ENCODE data around the gene FAM216B. TPM values are rescaled to one million over a fixed set of nuclear protein-coding genes. Genes with fewer than 3 reads are reported as not detected.
"Not testable (repeated sequence)": the region's sequence is repeated elsewhere in the genome, so short reads cannot be mapped to it uniquely, and the experiment has no call there.

Gene FAM216B
- total RNA-seq, 2 experiments from 2014 or later = not detected

- no peaks in the 10 kb centered on the region for H3K36me3 Mint-ChIP-seq (ENCODE audit: low read depth)
- H3K27ac Mint-ChIP-seq = no peak overlapping the region
- H3K4me1 Mint-ChIP-seq = no peaks in the 10 kb centered on the region
- POLR2A ChIA-PET = no interaction called here
- no peaks in the 10 kb centered on the region for H3K9me3 Mint-ChIP-seq (ENCODE audit: low read depth)
- H3K4me3 Mint-ChIP-seq = no peak overlapping the region
- CTCF ChIA-PET = no interaction called here
- no peak for ATAC-seq
- no peak for DNase-seq
- peaks cover 4% of the 10 kb centered on the region for H3K27me3 Mint-ChIP-seq
- intact Hi-C loops (cut with DNase I, micrococcal nuclease) = no loop called here
Observed at GRCh38 chr13:42754801-42755510, 26.4 kb upstream of the FAM216B start.

GRCh38 chr13:42757678-42758420 lies 23.5 kb upstream of the FAM216B start:
- no peaks in the 10 kb centered on the region for H3K9me3 Mint-ChIP-seq (ENCODE audit: low read depth)
- H3K4me1 Mint-ChIP-seq = peaks cover 4% of the 10 kb centered on the region
- no peak for ATAC-seq
- H3K4me3 Mint-ChIP-seq = no peak overlapping the region
- ChIA-PET CTCF (no interaction called here), POLR2A (no interaction called here)
- intact Hi-C loops (cut with DNase I, micrococcal nuclease) = no loop called here
- no peaks in the 10 kb centered on the region for H3K36me3 Mint-ChIP-seq (ENCODE audit: low read depth)
- no peak overlapping the region for H3K27ac Mint-ChIP-seq
- no peak for DNase-seq
- H3K27me3 Mint-ChIP-seq = peaks cover 4% of the 10 kb centered on the region

GRCh38 chr13:42758515-42758914 lies 22.9 kb upstream of the FAM216B start:
- no peaks in the 10 kb centered on the region for H3K9me3 Mint-ChIP-seq (ENCODE audit: low read depth)
- no peak overlapping the region for H3K4me3 Mint-ChIP-seq
- CTCF ChIA-PET = no interaction called here
- H3K27me3 Mint-ChIP-seq = peaks cover 4% of the 10 kb centered on the region
- no peak overlapping the region for H3K27ac Mint-ChIP-seq
- H3K4me1 Mint-ChIP-seq = peaks cover 6% of the 10 kb centered on the region
- POLR2A ChIA-PET = no interaction called here
- no peaks in the 10 kb centered on the region for H3K36me3 Mint-ChIP-seq (ENCODE audit: low read depth)
- DNase-seq (no peak), ATAC-seq (no peak)
- intact Hi-C loops (cut with DNase I, micrococcal nuclease) = no loop called here

GRCh38 chr13:42760951-42761350 lies 20.4 kb upstream of the FAM216B start:
- no peak overlapping the region for H3K4me3 Mint-ChIP-seq
- no peaks in the 10 kb centered on the region for H3K36me3 Mint-ChIP-seq (ENCODE audit: low read depth)
- ATAC-seq (no peak), DNase-seq (no peak)
- POLR2A ChIA-PET = no interaction called here
- H3K4me1 Mint-ChIP-seq = peaks cover 6% of the 10 kb centered on the region
- H3K27me3 Mint-ChIP-seq = peaks cover 16% of the 10 kb centered on the region
- no peaks in the 10 kb centered on the region for H3K9me3 Mint-ChIP-seq (ENCODE audit: low read depth)
- no peak overlapping the region for H3K27ac Mint-ChIP-seq
- intact Hi-C loops (cut with DNase I, micrococcal nuclease) = no loop called here
- CTCF ChIA-PET = no interaction called here

GRCh38 chr13:42762251-42762650 lies 19.1 kb upstream of the FAM216B start:
- H3K4me1 Mint-ChIP-seq = peaks cover 6% of the 10 kb centered on the region
- no peak overlapping the region for H3K4me3 Mint-ChIP-seq
- CTCF ChIA-PET = interaction anchor here (0.7 kb wide), 1 partner anchor 506 kb away, joined by 3 read pairs; no protein-coding TSS in a partner anchor
- no peaks in the 10 kb centered on the region for H3K36me3 Mint-ChIP-seq (ENCODE audit: low read depth)
- POLR2A ChIA-PET = no interaction called here
- ATAC-seq = no peak
- H3K9me3 Mint-ChIP-seq (ENCODE audit: low read depth) = no peaks in the 10 kb centered on the region
- intact Hi-C loops (cut with DNase I, micrococcal nuclease) = no loop called here
- no peak overlapping the region for H3K27ac Mint-ChIP-seq
- peaks cover 19% of the 10 kb centered on the region for H3K27me3 Mint-ChIP-seq
- no peak for DNase-seq

- Mint-ChIP-seq H3K4me1 (peaks cover 6% of the 10 kb centered on the region), H3K36me3 (ENCODE audit: low read depth) (no peaks in the 10 kb centered on the region), H3K9me3 (ENCODE audit: low read depth) (no peaks in the 10 kb centered on the region), H3K27ac (no peak overlapping the region), H3K4me3 (no peak overlapping the region), H3K27me3 (peaks cover 19% of the 10 kb centered on the region)
- CTCF ChIA-PET = no interaction called here
- DNase-seq (no peak), ATAC-seq (peak; percentile 66)
- POLR2A ChIA-PET = no interaction called here
- intact Hi-C loops (cut with DNase I, micrococcal nuclease) = no loop called here
Observed at GRCh38 chr13:42762917-42763316, 18.5 kb upstream of the FAM216B start.

- ATAC-seq (no peak), DNase-seq (no peak)
- intact Hi-C loops (cut with DNase I, micrococcal nuclease) = no loop called here
- H3K36me3 Mint-ChIP-seq (ENCODE audit: low read depth) = no peaks in the 10 kb centered on the region
- ChIA-PET POLR2A (no interaction called here), CTCF (no interaction called here)
- H3K27me3 Mint-ChIP-seq = peaks cover 26% of the 10 kb centered on the region
- peaks cover 6% of the 10 kb centered on the region for H3K4me1 Mint-ChIP-seq
- H3K4me3 Mint-ChIP-seq = no peak overlapping the region
- H3K9me3 Mint-ChIP-seq (ENCODE audit: low read depth) = no peaks in the 10 kb centered on the region
- no peak overlapping the region for H3K27ac Mint-ChIP-seq
Observed at GRCh38 chr13:42766016-42766415, 15.4 kb upstream of the FAM216B start.

GRCh38 chr13:42769650-42770049 lies 11.7 kb upstream of the FAM216B start:
- POLR2A ChIA-PET = no interaction called here
- ATAC-seq = no peak
- Mint-ChIP-seq H3K4me1 (no peaks in the 10 kb centered on the region), H3K9me3 (ENCODE audit: low read depth) (peaks cover under 1% of the 10 kb centered on the region), H3K4me3 (no peak overlapping the region), H3K36me3 (ENCODE audit: low read depth) (no peaks in the 10 kb centered on the region), H3K27me3 (peaks cover 28% of the 10 kb centered on the region), H3K27ac (no peak overlapping the region)
- intact Hi-C loops (cut with DNase I, micrococcal nuclease) = no loop called here
- DNase-seq = no peak
- CTCF ChIA-PET = interaction anchor here (2.1 kb wide), 1 partner anchor 66 kb away, joined by 4 read pairs; no protein-coding TSS in a partner anchor

- H3K4me3 Mint-ChIP-seq; H3K9me3 Mint-ChIP-seq (ENCODE audit: low read depth); H3K36me3 Mint-ChIP-seq (ENCODE audit: low read depth); POLR2A ChIA-PET; CTCF ChIA-PET; DNase-seq; ATAC-seq; H3K27ac Mint-ChIP-seq; intact Hi-C loops (cut with DNase I, micrococcal nuclease); H3K4me1 Mint-ChIP-seq: not testable (repeated sequence)
- peaks cover 35% of the 10 kb centered on the region for H3K27me3 Mint-ChIP-seq
Observed at GRCh38 chr13:42776558-42776957, 4.8 kb upstream of the FAM216B start.

- Mint-ChIP-seq H3K36me3 (ENCODE audit: low read depth) (no peaks in the 10 kb centered on the region), H3K4me1 (no peaks in the 10 kb centered on the region), H3K4me3 (no peak overlapping the region), H3K27ac (no peak overlapping the region), H3K27me3 (peaks cover 38% of the 10 kb centered on the region), H3K9me3 (ENCODE audit: low read depth) (peaks cover 3% of the 10 kb centered on the region)
- ChIA-PET CTCF (interaction anchor here (0.6 kb wide), 2 partner anchors 25 to 90 kb away, joined by 3 read pairs; no protein-coding TSS in a partner anchor), POLR2A (no interaction called here)
- intact Hi-C loops (cut with DNase I, micrococcal nuclease) = no loop called here
- ATAC-seq = no peak
- no peak for DNase-seq
Observed at GRCh38 chr13:42777467-42777866, 3.9 kb upstream of the FAM216B start.

- Mint-ChIP-seq H3K36me3 (ENCODE audit: low read depth) (no peaks in the 10 kb centered on the region), H3K27ac (no peak overlapping the region), H3K4me3 (no peak overlapping the region), H3K9me3 (ENCODE audit: low read depth) (no peaks in the 10 kb centered on the region), H3K4me1 (no peaks in the 10 kb centered on the region), H3K27me3 (peaks cover 29% of the 10 kb centered on the region)
- DNase-seq (no peak), ATAC-seq (no peak)
- ChIA-PET CTCF (interaction anchor here (1.1 kb wide), 2 partner anchors 10 to 623 kb away, joined by 3 to 7 read pairs; no protein-coding TSS in a partner anchor), POLR2A (no interaction called here)
- intact Hi-C loops (cut with DNase I, micrococcal nuclease) = no loop called here
Observed at GRCh38 chr13:42780044-42780443, 1.3 kb upstream of the FAM216B start.

GRCh38 chr13:42786715-42787114 lies 5.3 kb downstream of the FAM216B start:
- H3K36me3 Mint-ChIP-seq (ENCODE audit: low read depth) = no peaks in the 10 kb centered on the region
- H3K27me3 Mint-ChIP-seq = peaks cover 3% of the 10 kb centered on the region
- H3K27ac Mint-ChIP-seq = no peak overlapping the region
- ChIA-PET POLR2A (no interaction called here), CTCF (interaction anchor here (0.8 kb wide), 1 partner anchor 1018 kb away, joined by 3 read pairs; no protein-coding TSS in a partner anchor)
- DNase-seq = no peak
- H3K9me3 Mint-ChIP-seq (ENCODE audit: low read depth) = no peaks in the 10 kb centered on the region
- no peaks in the 10 kb centered on the region for H3K4me1 Mint-ChIP-seq
- H3K4me3 Mint-ChIP-seq = no peak overlapping the region
- no peak for ATAC-seq
- intact Hi-C loops (cut with DNase I, micrococcal nuclease) = no loop called here
